Activated CD4-positive, alpha-beta T cell treated with anti-CD3 and anti-CD28 coated beads, Interleukin-2, amount 10 ng/mL, durations not matched to agents 24 days and 14 days (primary cell): ENCODE measurements around the gene TEX2. TPM values are rescaled to one million over a fixed set of nuclear protein-coding genes. Genes with fewer than 3 reads are reported as not detected.
"Not testable (repeated sequence)": the region's sequence is repeated elsewhere in the genome, so short reads cannot be mapped to it uniquely, and the experiment has no call there.

Source experiments
- DNase-seq: peaks from one replicate; pipeline ENCODE4 v3.0.0; 2022
- H3K27ac Mint-ChIP-seq: one replicate; pipeline ENCODE4 v1.8.0; 2022; ENCODE audit warnings: mild to moderate bottlenecking, mixed read lengths
- H3K27me3 Mint-ChIP-seq: one replicate; pipeline ENCODE4 v1.8.0; 2022; ENCODE audit warnings: mixed read lengths
- H3K36me3 Mint-ChIP-seq: one replicate; pipeline ENCODE4 v1.8.0; 2022; ENCODE audit warnings: low read depth, mild to moderate bottlenecking, mixed read lengths
- H3K4me1 Mint-ChIP-seq: one replicate; pipeline ENCODE4 v1.8.0; 2021; ENCODE audit warnings: mixed read lengths
- H3K4me3 Mint-ChIP-seq: one replicate; pipeline ENCODE4 v1.8.0; 2022; ENCODE audit warnings: mild to moderate bottlenecking, moderate library complexity, mixed read lengths
- H3K9me3 Mint-ChIP-seq: one replicate; pipeline ENCODE4 v1.8.0; 2021; ENCODE audit warnings: mixed read lengths
- intact Hi-C: fragments of 100-400 bp; cut with micrococcal nuclease; formaldehyde crosslinking; loops from one replicate; pipeline ENCODE4 v1.15.1; 2023
- total RNA-seq: library from RNA; stranded (reverse); gene quantifications from 2 replicates; pipeline ENCODE4 v1.2.3, GENCODE V29; 2022

Gene TEX2
- total RNA-seq, 1 donor from 2014 or later = 22.2 TPM

GRCh38 chr17:64167666-64168065, 95.4 kb downstream of the TEX2 start:
- H3K4me1 Mint-ChIP-seq, H3K4me3 Mint-ChIP-seq, H3K27me3 Mint-ChIP-seq, H3K27ac Mint-ChIP-seq, DNase-seq, intact Hi-C loops, H3K9me3 Mint-ChIP-seq: not testable (repeated sequence)
- peaks cover 23% of the 10 kb centered on the region for H3K36me3 Mint-ChIP-seq

- peaks cover under 1% of the 10 kb centered on the region for H3K4me1 Mint-ChIP-seq
Measured at GRCh38 chr17:64166876-64167275, 96.2 kb downstream of the TEX2 start.

DNA sequence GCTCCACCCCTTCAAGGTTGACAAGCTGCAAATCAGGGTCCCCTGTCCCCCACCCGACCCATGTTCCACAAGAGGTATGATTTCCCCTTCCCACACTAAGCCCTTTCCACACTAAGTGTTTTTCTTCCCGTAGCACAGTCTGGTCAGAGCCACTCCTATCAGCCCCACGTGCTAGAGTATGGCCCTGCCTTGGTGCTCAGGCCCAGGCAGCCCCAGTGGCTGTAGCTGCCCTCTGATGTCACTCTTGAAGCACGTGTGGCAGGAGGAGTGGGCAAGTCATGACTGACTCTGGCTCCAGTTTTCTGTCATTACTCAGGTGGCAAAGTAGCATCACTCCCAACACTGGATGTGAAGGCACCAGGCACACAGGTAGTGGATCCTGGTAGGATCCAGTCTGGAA, 97.7 kb downstream of the TEX2 start:
- H3K4me1 Mint-ChIP-seq = peaks cover 3% of the 10 kb centered on the region
- intact Hi-C loops = no loop called here
- no peak overlapping the region for H3K27ac Mint-ChIP-seq
- H3K9me3 Mint-ChIP-seq = no peaks in the 10 kb centered on the region
- H3K36me3 Mint-ChIP-seq = peaks cover 14% of the 10 kb centered on the region
- no peak for DNase-seq
- H3K27me3 Mint-ChIP-seq = no peaks in the 10 kb centered on the region
- no peak overlapping the region for H3K4me3 Mint-ChIP-seq

More at GRCh38 chr17:64166876-64167275, 96.2 kb downstream of the TEX2 start:
- Mint-ChIP-seq H3K36me3 (peaks cover 23% of the 10 kb centered on the region), H3K9me3 (no peaks in the 10 kb centered on the region), H3K4me3 (no peak overlapping the region), H3K27ac (no peak overlapping the region), H3K27me3 (no peaks in the 10 kb centered on the region)
- intact Hi-C loops = no loop called here
- DNase-seq = no peak

GRCh38 chr17:64164596-64165285, 98.3 kb downstream of the TEX2 start:
- no peaks in the 10 kb centered on the region for H3K9me3 Mint-ChIP-seq
- no peak overlapping the region for H3K4me3 Mint-ChIP-seq
- peaks cover 8% of the 10 kb centered on the region for H3K36me3 Mint-ChIP-seq
- intact Hi-C loops = no loop called here
- no peak overlapping the region for H3K27ac Mint-ChIP-seq
- H3K4me1 Mint-ChIP-seq = peaks cover 3% of the 10 kb centered on the region
- H3K27me3 Mint-ChIP-seq = no peaks in the 10 kb centered on the region
- no peak for DNase-seq

GRCh38 chr17:64163468-64163867, 99.6 kb downstream of the TEX2 start:
- Mint-ChIP-seq H3K36me3 (peaks cover 7% of the 10 kb centered on the region), H3K9me3 (no peaks in the 10 kb centered on the region), H3K4me3 (no peak overlapping the region), H3K27me3 (no peaks in the 10 kb centered on the region), H3K27ac (no peak overlapping the region), H3K4me1 (peaks cover 3% of the 10 kb centered on the region)
- no peak for DNase-seq
- intact Hi-C loops = no loop called here

- H3K9me3 Mint-ChIP-seq = no peaks in the 10 kb centered on the region
- no peak for DNase-seq
- H3K36me3 Mint-ChIP-seq = peaks cover 6% of the 10 kb centered on the region
- H3K27ac Mint-ChIP-seq = no peak overlapping the region
- H3K4me1 Mint-ChIP-seq = peaks cover 3% of the 10 kb centered on the region
- H3K27me3 Mint-ChIP-seq = no peaks in the 10 kb centered on the region
- H3K4me3 Mint-ChIP-seq = no peak overlapping the region
- intact Hi-C loops = no loop called here
Measured at GRCh38 chr17:64162554-64162953, 100.5 kb downstream of the TEX2 start.

DNA sequence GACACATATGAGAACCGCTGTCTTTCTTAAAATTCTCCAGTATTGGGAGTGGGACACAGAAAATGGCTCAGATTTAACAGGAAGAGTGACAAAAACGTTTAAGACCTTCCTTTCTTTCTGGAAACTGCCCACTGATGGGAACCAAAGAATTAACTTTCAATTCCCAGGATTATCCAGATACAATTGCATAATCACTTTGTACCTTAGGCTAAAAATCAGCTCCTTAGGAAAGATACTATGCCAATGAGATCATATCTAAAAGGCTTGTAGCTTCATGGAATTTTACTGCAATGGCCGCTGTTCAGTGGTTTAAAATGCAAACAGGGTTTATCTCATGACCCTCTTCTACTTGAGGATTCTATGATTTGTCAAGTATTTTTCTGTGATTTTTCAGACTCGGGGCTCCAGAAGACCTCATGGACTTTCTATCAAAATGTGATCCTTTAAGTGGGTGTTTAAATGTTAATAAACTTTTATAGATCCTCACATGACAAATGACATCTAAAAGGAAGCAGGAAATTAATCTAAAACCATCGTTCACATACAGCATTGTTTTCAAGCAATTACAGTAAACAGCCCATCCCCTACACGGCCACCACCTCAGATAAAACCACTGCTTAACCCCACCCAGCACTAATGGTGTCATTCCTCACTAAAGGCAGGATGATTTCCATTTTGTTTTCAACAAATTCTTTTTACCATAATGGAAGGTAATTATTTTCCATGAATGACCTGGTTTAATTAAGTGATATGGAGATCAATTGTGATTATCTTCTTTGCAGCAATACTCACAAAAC, 101.5 kb downstream of the TEX2 start:
- Mint-ChIP-seq H3K36me3 (peaks cover 3% of the 10 kb centered on the region), H3K9me3 (no peaks in the 10 kb centered on the region), H3K27ac (peak overlapping the region; percentile 20), H3K4me3 (no peak overlapping the region), H3K27me3 (no peaks in the 10 kb centered on the region), H3K4me1 (peaks cover 3% of the 10 kb centered on the region)
- DNase-seq = no peak
- intact Hi-C loops = no loop called here

- Mint-ChIP-seq H3K36me3 (peaks cover 3% of the 10 kb centered on the region), H3K27ac (no peak overlapping the region), H3K4me3 (no peak overlapping the region), H3K4me1 (peaks cover 3% of the 10 kb centered on the region), H3K9me3 (no peaks in the 10 kb centered on the region), H3K27me3 (no peaks in the 10 kb centered on the region)
- intact Hi-C loops = no loop called here
- DNase-seq = no peak
Measured at GRCh38 chr17:64160378-64160777, 102.7 kb downstream of the TEX2 start.

DNA sequence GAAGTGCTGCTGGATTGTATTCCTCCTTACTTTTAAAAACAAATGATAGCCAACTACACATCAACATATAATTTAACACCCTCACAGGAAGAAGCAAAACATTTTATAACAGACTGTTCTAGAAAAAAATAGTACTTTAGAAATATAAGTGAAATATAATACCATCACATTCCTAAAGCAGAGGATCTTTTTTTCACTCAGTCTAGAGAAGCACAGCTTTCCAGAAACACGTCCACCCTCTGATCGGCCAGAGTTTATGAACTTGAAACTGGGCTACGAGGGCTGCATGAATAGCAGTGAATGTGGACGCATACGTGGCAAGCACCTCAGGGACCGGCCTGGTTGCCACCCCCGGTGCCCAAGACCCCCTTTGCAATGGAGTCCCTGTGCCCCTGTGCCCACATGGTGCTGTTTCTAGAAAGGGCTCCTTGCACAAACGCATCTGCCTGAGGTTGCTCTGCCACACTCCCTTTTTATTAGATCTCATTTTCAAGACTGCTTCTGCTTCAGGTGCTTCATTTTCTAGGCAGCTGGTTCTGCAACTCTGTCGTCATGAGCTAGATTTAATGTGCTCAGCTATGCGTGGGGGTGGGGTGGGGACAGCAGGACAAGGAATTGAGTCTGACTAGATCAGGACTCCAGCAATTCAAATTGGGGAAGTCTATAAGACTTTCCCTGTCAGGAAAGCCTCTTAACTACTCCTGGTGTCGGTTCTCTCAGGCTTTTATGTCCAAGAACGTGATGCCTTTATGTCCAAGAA, 104.0 kb downstream of the TEX2 start:
- Mint-ChIP-seq H3K36me3 (peaks cover 4% of the 10 kb centered on the region), H3K4me3 (no peak overlapping the region), H3K4me1 (peaks cover 5% of the 10 kb centered on the region), H3K27ac (no peak overlapping the region), H3K27me3 (no peaks in the 10 kb centered on the region), H3K9me3 (no peaks in the 10 kb centered on the region)
- no peak for DNase-seq
- intact Hi-C loops = no loop called here

GRCh38 chr17:64158406-64158805, 104.7 kb downstream of the TEX2 start:
- intact Hi-C loops = no loop called here
- no peak overlapping the region for H3K27ac Mint-ChIP-seq
- H3K4me3 Mint-ChIP-seq = no peak overlapping the region
- H3K36me3 Mint-ChIP-seq = peaks cover 4% of the 10 kb centered on the region
- H3K4me1 Mint-ChIP-seq = peaks cover 5% of the 10 kb centered on the region
- no peaks in the 10 kb centered on the region for H3K27me3 Mint-ChIP-seq
- H3K9me3 Mint-ChIP-seq = no peaks in the 10 kb centered on the region
- DNase-seq = no peak

- no peak for DNase-seq
- peaks cover 5% of the 10 kb centered on the region for H3K4me1 Mint-ChIP-seq
- no peaks in the 10 kb centered on the region for H3K9me3 Mint-ChIP-seq
- peaks cover 8% of the 10 kb centered on the region for H3K36me3 Mint-ChIP-seq
- H3K27me3 Mint-ChIP-seq = no peaks in the 10 kb centered on the region
- H3K4me3 Mint-ChIP-seq = no peak overlapping the region
- no peak overlapping the region for H3K27ac Mint-ChIP-seq
- intact Hi-C loops = no loop called here
Measured at GRCh38 chr17:64157669-64158180, 105.3 kb downstream of the TEX2 start.

DNA sequence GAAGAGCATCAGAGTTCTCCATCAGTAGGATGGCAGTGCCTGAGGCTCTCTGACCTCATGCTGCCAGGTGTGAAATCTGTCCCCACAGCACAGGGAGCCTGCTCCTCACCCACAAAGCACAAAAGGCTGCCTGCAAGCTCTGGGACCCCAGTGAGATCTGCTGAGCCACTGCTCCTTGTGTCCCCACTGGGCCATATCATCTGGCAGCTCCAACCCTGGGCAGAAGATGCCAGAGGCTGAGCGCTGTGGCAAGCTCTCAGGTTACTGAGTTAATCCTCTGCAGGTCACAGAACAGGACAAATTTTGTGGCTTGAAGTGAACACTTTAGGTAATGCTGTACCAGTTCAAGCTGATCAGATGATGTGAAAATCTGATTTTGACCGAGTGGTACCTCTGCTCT, 106.4 kb downstream of the TEX2 start:
- no peaks in the 10 kb centered on the region for H3K9me3 Mint-ChIP-seq
- no peak overlapping the region for H3K27ac Mint-ChIP-seq
- no peaks in the 10 kb centered on the region for H3K27me3 Mint-ChIP-seq
- intact Hi-C loops = no loop called here
- peaks cover 14% of the 10 kb centered on the region for H3K36me3 Mint-ChIP-seq
- DNase-seq = no peak
- no peak overlapping the region for H3K4me3 Mint-ChIP-seq
- peaks cover 2% of the 10 kb centered on the region for H3K4me1 Mint-ChIP-seq

- no peak overlapping the region for H3K27ac Mint-ChIP-seq
- peaks cover 18% of the 10 kb centered on the region for H3K36me3 Mint-ChIP-seq
- peaks cover 2% of the 10 kb centered on the region for H3K4me1 Mint-ChIP-seq
- intact Hi-C loops = no loop called here
- no peaks in the 10 kb centered on the region for H3K27me3 Mint-ChIP-seq
- H3K4me3 Mint-ChIP-seq = no peak overlapping the region
- H3K9me3 Mint-ChIP-seq = no peaks in the 10 kb centered on the region
- no peak for DNase-seq
Measured at GRCh38 chr17:64155751-64156544, 107.1 kb downstream of the TEX2 start.
